AG04450 (cell line): ENCODE results near the gene RASSF5. TPM values are rescaled to one million over a fixed set of nuclear protein-coding genes. Genes with fewer than 3 reads are reported as not detected.

Experiments
- CTCF ChIA-PET: fragments of 300-600, 350-600 bp; formaldehyde crosslinking; extraction: SDS; loops from one replicate; lab custom pipeline; 2022; ENCODE audit warnings: antibody characterized with exemption, inconsistent platforms; lab: Charles Lee
- POLR2A ChIA-PET: fragments of 350-600 bp; formaldehyde crosslinking; extraction: SDS; loops from one replicate; lab custom pipeline; 2021; ENCODE audit warnings: antibody characterized with exemption, inconsistent platforms; lab: Yijun Ruan, JAX
- DNase-seq: peaks from one replicate; pipeline ENCODE4 v3.0.0-alpha.2; 2011; ENCODE audit warnings: low read depth, low spot score
- H3K27ac ChIP-seq: one replicate; pipeline ENCODE4 v1.5.1; 2012; ENCODE audit warnings: low read depth, low read length, control low read depth
- H3K27me3 ChIP-seq: one replicate; pipeline ENCODE4 v1.6.0; 2012; ENCODE audit warnings: low read length; ENCODE audit not compliant: control insufficient read depth, insufficient read depth
- H3K4me3 ChIP-seq: 2 replicates; pipeline ENCODE4 v1.5.1; 2011; ENCODE audit warnings: mild to moderate bottlenecking, low read depth, low read length, control low read depth
- H3K9me3 ChIP-seq: 2 replicates; pipeline ENCODE4 v1.5.1; 2012; ENCODE audit warnings: low read length; ENCODE audit not compliant: control insufficient read depth, insufficient read depth
- polyA plus RNA-seq: library from polyadenylated mRNA; depleted of rRNA; stranded (reverse); fragments of >200 nt; gene quantifications from 2 replicates; pipeline ENCODE4 v1.2.3, GENCODE V29; 2011
- TF ChIP-seq, protein P1 (sequence below): IDR thresholded peaks from 2 replicates; pipeline ENCODE4 v1.5.1; 2011; ENCODE audit warnings: low read depth, low read length, control low read depth, inconsistent platforms

Gene RASSF5
- polyA plus RNA-seq, 1 experiment = 2.3 TPM

DNA sequence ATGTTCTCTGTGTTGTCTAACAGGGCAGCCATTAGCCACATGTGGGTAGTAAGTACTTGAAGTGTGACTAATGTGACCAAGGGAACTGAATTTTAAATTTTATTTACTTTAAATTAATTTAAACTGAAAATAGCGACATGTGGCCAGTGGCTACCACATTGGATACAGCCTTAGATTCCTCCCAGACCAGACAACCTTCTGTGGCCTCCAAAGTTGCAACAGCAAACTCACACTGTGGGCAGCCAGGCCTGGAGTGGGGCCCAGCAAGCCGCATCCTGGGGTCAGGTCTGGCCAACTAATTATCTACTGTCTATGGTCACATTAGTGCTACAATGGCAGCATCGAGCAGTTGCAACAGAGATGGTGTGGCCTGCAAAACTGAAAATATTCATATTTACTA, 93.2 kb downstream of the RASSF5 start:
- no peak overlapping the region for H3K27ac ChIP-seq
- H3K4me3 ChIP-seq = no peak overlapping the region
- H3K9me3 ChIP-seq = no peaks in the 10 kb centered on the region
- TF ChIP-seq, protein P1, sequence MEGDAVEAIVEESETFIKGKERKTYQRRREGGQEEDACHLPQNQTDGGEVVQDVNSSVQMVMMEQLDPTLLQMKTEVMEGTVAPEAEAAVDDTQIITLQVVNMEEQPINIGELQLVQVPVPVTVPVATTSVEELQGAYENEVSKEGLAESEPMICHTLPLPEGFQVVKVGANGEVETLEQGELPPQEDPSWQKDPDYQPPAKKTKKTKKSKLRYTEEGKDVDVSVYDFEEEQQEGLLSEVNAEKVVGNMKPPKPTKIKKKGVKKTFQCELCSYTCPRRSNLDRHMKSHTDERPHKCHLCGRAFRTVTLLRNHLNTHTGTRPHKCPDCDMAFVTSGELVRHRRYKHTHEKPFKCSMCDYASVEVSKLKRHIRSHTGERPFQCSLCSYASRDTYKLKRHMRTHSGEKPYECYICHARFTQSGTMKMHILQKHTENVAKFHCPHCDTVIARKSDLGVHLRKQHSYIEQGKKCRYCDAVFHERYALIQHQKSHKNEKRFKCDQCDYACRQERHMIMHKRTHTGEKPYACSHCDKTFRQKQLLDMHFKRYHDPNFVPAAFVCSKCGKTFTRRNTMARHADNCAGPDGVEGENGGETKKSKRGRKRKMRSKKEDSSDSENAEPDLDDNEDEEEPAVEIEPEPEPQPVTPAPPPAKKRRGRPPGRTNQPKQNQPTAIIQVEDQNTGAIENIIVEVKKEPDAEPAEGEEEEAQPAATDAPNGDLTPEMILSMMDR = no peak
- H3K27me3 ChIP-seq = no peaks in the 10 kb centered on the region
- ChIA-PET POLR2A (no interaction called here), CTCF (interaction anchor here (0.5 to 1.3 kb wide), 3 partner anchors 29 to 110 kb away, joined by 3 read pairs; no protein-coding TSS in a partner anchor)
- DNase-seq = no peak

DNA sequence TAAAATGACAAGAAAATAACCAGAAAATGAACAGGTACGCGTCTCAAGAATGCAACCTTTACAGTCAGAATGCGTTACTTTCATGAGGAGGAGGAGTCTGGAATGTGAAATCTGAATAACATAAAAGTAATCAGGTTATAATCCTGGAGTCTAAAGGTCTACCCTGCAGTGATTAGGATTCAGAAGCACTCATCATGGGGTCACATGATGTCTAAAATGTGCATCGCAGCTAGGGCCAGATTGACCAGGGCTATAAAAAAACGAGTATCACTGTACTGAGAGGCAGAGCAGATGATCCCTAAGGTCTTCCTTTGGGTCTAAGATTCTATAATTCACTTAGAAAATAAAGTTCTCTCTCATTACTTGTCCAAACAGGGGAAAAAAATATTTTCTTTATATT, 97.5 kb downstream of the RASSF5 start:
- H3K4me3 ChIP-seq = no peak overlapping the region
- no peak overlapping the region for H3K27ac ChIP-seq
- no peaks in the 10 kb centered on the region for H3K9me3 ChIP-seq
- no peak for DNase-seq
- TF ChIP-seq, protein P1 = no peak
- CTCF ChIA-PET = no interaction called here
- no peaks in the 10 kb centered on the region for H3K27me3 ChIP-seq
- POLR2A ChIA-PET = no interaction called here

DNA sequence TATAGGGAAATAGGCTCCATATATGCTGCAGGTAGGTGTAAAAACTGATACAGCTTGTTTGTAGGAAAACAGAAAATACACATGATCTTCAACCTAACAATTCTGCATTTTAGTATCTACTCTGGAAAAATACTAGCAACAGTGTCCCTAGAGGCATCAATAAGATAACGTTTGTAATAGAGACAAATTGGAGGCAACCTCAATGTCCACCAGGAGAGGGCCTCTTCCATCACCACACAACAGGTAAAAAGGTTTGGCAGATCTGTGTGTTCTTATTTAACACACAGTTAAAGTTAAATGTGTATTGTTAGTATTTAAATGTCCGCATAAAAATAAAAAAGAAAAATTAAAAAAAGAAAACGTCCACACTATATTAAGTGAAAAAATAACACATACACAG, 99.5 kb downstream of the RASSF5 start:
- no peak for DNase-seq
- H3K27ac ChIP-seq = no peak overlapping the region
- no peaks in the 10 kb centered on the region for H3K9me3 ChIP-seq
- H3K4me3 ChIP-seq = no peak overlapping the region
- H3K27me3 ChIP-seq = no peaks in the 10 kb centered on the region
- ChIA-PET POLR2A (no interaction called here), CTCF (interaction anchor here (0.6 to 8.1 kb wide), 11 partner anchors 8 to 375 kb away, joined by 3 to 104 read pairs (median 5); no protein-coding TSS in a partner anchor)
- TF ChIP-seq, protein P1 = peak; percentile 63

DNA sequence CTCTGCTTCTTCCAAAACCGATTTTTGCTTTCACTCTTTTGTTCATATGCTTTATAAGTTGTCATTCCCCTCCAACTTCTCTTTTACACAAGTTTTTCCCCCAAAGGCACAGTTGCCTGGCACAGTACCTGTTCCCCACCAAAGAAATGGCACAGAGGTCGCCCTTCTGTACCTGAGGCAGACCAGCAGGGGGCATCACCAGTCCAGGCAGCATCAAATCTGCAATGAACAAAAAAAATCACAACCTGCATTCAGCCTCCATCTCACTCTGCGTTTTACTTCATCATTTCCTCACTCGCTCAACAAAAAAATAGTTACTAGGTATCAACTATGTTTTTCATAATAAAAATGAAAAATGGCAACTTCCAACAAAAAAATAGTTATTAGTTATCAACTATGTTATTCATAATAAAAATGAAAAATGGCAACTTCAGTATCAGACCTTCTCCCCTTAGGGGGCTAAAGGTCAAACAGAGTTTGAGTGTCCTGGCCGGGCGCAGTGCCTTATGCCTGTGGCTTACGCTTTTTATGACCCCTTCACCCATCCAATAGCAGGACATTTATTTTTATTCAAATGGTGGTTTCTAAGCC, 100.9 kb downstream of the RASSF5 start:
- Histone ChIP-seq H3K9me3 (no peaks in the 10 kb centered on the region), H3K27me3 (no peaks in the 10 kb centered on the region), H3K4me3 (no peak overlapping the region), H3K27ac (no peak overlapping the region)
- ChIA-PET POLR2A (no interaction called here), CTCF (interaction anchor here (0.6 to 8.1 kb wide), 12 partner anchors 9 to 374 kb away, joined by 3 to 104 read pairs (median 7); no protein-coding TSS in a partner anchor)
- DNase-seq = no peak
- TF ChIP-seq, protein P1 = peak; percentile 82

DNA sequence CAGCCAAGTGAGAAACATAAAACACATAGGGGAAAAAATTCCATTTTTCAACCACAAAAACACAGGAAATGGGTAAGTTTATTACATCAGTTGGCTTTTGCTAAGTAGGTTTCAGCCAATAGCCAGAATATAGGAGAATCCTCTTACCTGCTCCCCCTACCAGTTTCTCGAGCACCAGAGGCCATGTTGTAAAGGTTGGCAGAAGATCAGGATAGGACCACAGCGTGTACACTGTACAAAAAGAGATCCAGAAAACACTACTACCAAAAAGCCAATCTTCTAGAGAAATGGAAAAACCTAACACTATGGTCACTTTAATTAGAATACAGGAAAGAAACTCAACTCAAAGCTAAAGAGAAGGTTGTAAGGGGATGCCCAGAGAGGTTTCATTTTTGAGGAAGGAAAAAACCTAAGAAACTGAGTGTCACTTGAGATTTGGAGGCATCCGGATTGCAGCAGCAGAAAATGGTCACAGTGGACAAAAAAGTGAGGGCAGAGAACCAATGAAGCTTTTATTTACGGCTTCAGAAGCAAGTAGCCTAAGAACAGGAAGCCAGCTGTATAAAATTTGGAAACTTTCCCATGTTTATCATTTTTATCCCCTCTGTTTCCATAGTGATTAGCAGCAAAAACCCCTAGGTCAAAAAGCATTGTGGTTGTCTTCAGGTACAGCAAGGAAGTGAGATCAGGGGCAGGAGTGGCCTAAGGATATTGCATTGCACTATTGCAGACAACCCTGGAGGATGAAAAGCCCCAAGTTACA, 102.1 kb downstream of the RASSF5 start:
- DNase-seq = no peak
- POLR2A ChIA-PET = no interaction called here
- TF ChIP-seq, protein P1 = no peak
- H3K9me3 ChIP-seq = no peaks in the 10 kb centered on the region
- no peaks in the 10 kb centered on the region for H3K27me3 ChIP-seq
- no peak overlapping the region for H3K4me3 ChIP-seq
- CTCF ChIA-PET = interaction anchor here (0.7 to 8.1 kb wide), 11 partner anchors 10 to 373 kb away, joined by 3 to 104 read pairs (median 5); no protein-coding TSS in a partner anchor
- H3K27ac ChIP-seq = no peak overlapping the region
